B cell (primary cell): ENCODE measurements around the gene PCDHA1. TPM values are rescaled to one million over a fixed set of nuclear protein-coding genes. Genes with fewer than 3 reads are reported as not detected.

Experiments
- ATAC-seq: fragments of 200-7000 bp; cut with Tn5 transposase; one replicate; pipeline ENCODE4 v1.10.0; 2021; ENCODE audit warnings: low read depth, mild to moderate bottlenecking, moderate number of reproducible peaks, moderate library complexity
- CTCF ChIA-PET: fragments of 350-600 bp; sonication (Branson Sonifier 250); formaldehyde crosslinking; loops from one replicate; lab custom pipeline; 2021; ENCODE audit warnings: antibody characterized with exemption, inconsistent platforms; lab: Charles Lee
- POLR2A ChIA-PET: fragments of 350-600 bp; sonication (Branson Sonifier 250); formaldehyde crosslinking; loops from one replicate; lab custom pipeline; 2021; ENCODE audit warnings: antibody characterized with exemption; lab: Charles Lee
- DNase-seq: peaks from one replicate; pipeline ENCODE4 v3.0.0; 2013
- H2AFZ ChIP-seq: 2 replicates; pipeline ENCODE4 v1.6.1; 2012; ENCODE audit warnings: mild to moderate bottlenecking, low read depth, low read length; ENCODE audit not compliant: insufficient read depth, poor library complexity, severe bottlenecking
- H3K27ac ChIP-seq, 2 donors: 1 replicate in 1 of 2; 2 replicates in 1 of 2; pipeline ENCODE4 v1.5.1; 2012 to 2013; ENCODE audit warnings: low read length in 2 of 2, mild to moderate bottlenecking in 2 of 2, moderate library complexity in 1 of 2
- H3K27me3 ChIP-seq, 4 experiments: fragments of 200-600 bp in 1 of 4; sonication (generic) in 1 of 4; replicated peaks in 1 of 4; 1 replicate in 2 of 4; 2 replicates in 2 of 4; pipeline versions ENCODE4 v1.6.1 to v1.7.0; 2013 to 2016; ENCODE audit warnings: low read length in 3 of 4, mild to moderate bottlenecking in 2 of 4, mixed read lengths in 1 of 4, moderate library complexity in 1 of 4; ENCODE audit not compliant: insufficient read depth in 4 of 4, control insufficient read depth in 3 of 4; ENCODE audit errors: control extremely low read depth in 1 of 4
- H3K36me3 ChIP-seq, 2 experiments: replicated peaks in 1 of 2; 1 replicate in 1 of 2; 2 replicates in 1 of 2; pipeline versions ENCODE4 v1.6.1 to v1.7.1; 2013; ENCODE audit warnings: low read length in 1 of 2; ENCODE audit not compliant: insufficient read depth in 2 of 2, control insufficient read depth in 1 of 2; ENCODE audit errors: control extremely low read depth in 1 of 2, extremely low read depth in 1 of 2
- H3K4me1 ChIP-seq, 2 donors: fragments of 200-600 bp in 1 of 2; sonication (generic) in 1 of 2; 1 replicate in 1 of 2; 2 replicates in 1 of 2; pipeline versions ENCODE4 v1.5.1 to v1.6.1; 2013 to 2017; ENCODE audit warnings: low read length in 2 of 2; ENCODE audit not compliant: control insufficient read depth in 2 of 2, insufficient read depth in 2 of 2
- H3K4me2 ChIP-seq: replicated peaks from 2 replicates; pipeline ENCODE3; 2012; ENCODE audit warnings: mild to moderate bottlenecking, low read depth, low read length; ENCODE audit not compliant: poor library complexity, severe bottlenecking
- H3K4me3 ChIP-seq, 5 experiments: fragments of 200-600 bp in 1 of 5; sonication (generic) in 1 of 5; 1 replicate in 3 of 5; 2 replicates in 2 of 5; pipeline versions ENCODE4 v1.5.1 to v1.7.0; 2011 to 2016; ENCODE audit warnings: low read length in 4 of 5, mild to moderate bottlenecking in 4 of 5, low read depth in 2 of 5, control low read depth in 1 of 5, moderate library complexity in 1 of 5; ENCODE audit not compliant: insufficient read depth in 1 of 5; ENCODE audit errors: control extremely low read depth in 1 of 5, extremely low read depth in 1 of 5
- H3K79me2 ChIP-seq: fragments of 200-600 bp; sonication (generic); one replicate; pipeline ENCODE4 v1.6.0; 2016; ENCODE audit warnings: low read length; ENCODE audit not compliant: control insufficient read depth, insufficient read depth
- H3K9ac ChIP-seq: fragments of 200-600 bp; sonication (generic); 2 replicates; pipeline ENCODE4 v1.6.1; 2017; ENCODE audit warnings: mild to moderate bottlenecking, low read length, moderate library complexity
- H3K9me3 ChIP-seq, 3 donors: one replicate each; pipeline versions ENCODE4 v1.6.1 to v1.7.1; 2013; ENCODE audit warnings: low read length in 2 of 3; ENCODE audit not compliant: control insufficient read depth in 2 of 3, insufficient read depth in 1 of 3; ENCODE audit errors: control extremely low read depth in 1 of 3
- H4K20me1 ChIP-seq: 2 replicates; pipeline ENCODE4 v1.6.0; 2012; ENCODE audit warnings: mild to moderate bottlenecking, low read length; ENCODE audit not compliant: insufficient read depth, control insufficient read depth, poor library complexity, severe bottlenecking
- H3K27ac Mint-ChIP-seq: one replicate; pipeline ENCODE4 v1.8.0; 2021; ENCODE audit warnings: mixed read lengths
- H3K27me3 Mint-ChIP-seq: one replicate; pipeline ENCODE4 v1.8.0; 2021; ENCODE audit warnings: mixed read lengths
- H3K4me1 Mint-ChIP-seq: one replicate; pipeline ENCODE4 v1.8.0; 2021; ENCODE audit warnings: mixed read lengths
- H3K4me3 Mint-ChIP-seq: one replicate; pipeline ENCODE4 v1.8.0; 2021; ENCODE audit warnings: mixed read lengths
- H3K9me3 Mint-ChIP-seq: one replicate; pipeline ENCODE4 v1.8.0; 2022; ENCODE audit warnings: mixed read lengths; ENCODE audit not compliant: insufficient read depth
- CTCF ChIP-seq: fragments of 200-600 bp; IDR thresholded peaks from one replicate; pipeline ENCODE4 v1.8.0; 2022; ENCODE audit warnings: antibody characterized with exemption, mild to moderate bottlenecking
- EZH2 ChIP-seq: IDR thresholded peaks from 2 replicates; pipeline ENCODE4 v1.6.1; 2012; ENCODE audit warnings: borderline replicate concordance, low read depth, mild to moderate bottlenecking, moderate library complexity, low read length; ENCODE audit not compliant: insufficient read depth, poor library complexity, severe bottlenecking
- WGBS: methylation state at CpG from one replicate; pipeline ENCODE4 v1.1.5; 2013; ENCODE audit warnings: missing lambda C conversion rate; ENCODE audit not compliant: insufficient coverage; 5-methylcytosine and 5-hydroxymethylcytosine counted together
- intact Hi-C: fragments of 100-400 bp; cut with micrococcal nuclease; formaldehyde crosslinking; loops from one replicate; pipeline ENCODE4 v1.10.0; 2022
- polyA plus RNA-seq: library from polyadenylated mRNA; depleted of rRNA; stranded (reverse); fragments of >200 nt; gene quantifications from 2 replicates; pipeline ENCODE4 v1.2.3, GENCODE V29; 2012
- small RNA-seq: library from RNA; depleted of rRNA; stranded (forward); fragments of <200 nt; gene quantifications from one replicate; pipeline ENCODE3, GENCODE V24; 2012; ENCODE audit warnings: low replicate concordance, low read depth; ENCODE audit not compliant: insufficient read length
- total RNA-seq, 2 donors: library from RNA; stranded (reverse); fragments of 120-200 nt in 1 of 2; gene quantifications; 1 replicate in 1 of 2; 2 replicates in 1 of 2; pipeline versions ENCODE4 v1.2.3 to v1.2.4, GENCODE V29; 2013 to 2022

PCDHA1 gene
- total and polyA plus RNA-seq, 2 donors (not counting 1 experiment from before 2014, with no cell fraction given): not detected

GRCh38 chr5:141051521-141051866 is 265.6 kb downstream of the PCDHA1 start:
- POLR2A ChIA-PET: no interaction called here
- H3K9ac ChIP-seq: no peak overlapping the region
- H3K27ac ChIP-seq: no peak overlapping the region
- TF ChIP-seq CTCF (no peak), EZH2 (no peak)
- no peaks in the 10 kb centered on the region for H4K20me1 ChIP-seq
- 26% methylated on average over 19 of the region's 19 CpGs for WGBS
- peak overlapping the region; percentile 46 for H2AFZ ChIP-seq
- H3K36me3 ChIP-seq: no peaks in the 10 kb centered on the region
- H3K27me3 Mint-ChIP-seq: peaks cover 35% of the 10 kb centered on the region
- no peak overlapping the region for H3K4me2 ChIP-seq
- peaks cover 0 to 6% (median 2%) of the 10 kb centered on the region in 4 experiments for H3K27me3 ChIP-seq
- no peaks in the 10 kb centered on the region for H3K79me2 ChIP-seq
- peaks cover 10% of the 10 kb centered on the region for H3K9me3 Mint-ChIP-seq
- CTCF ChIA-PET: no interaction called here
- H3K4me1 Mint-ChIP-seq: peaks cover 3% of the 10 kb centered on the region
- intact Hi-C loops: no loop called here
- H3K27ac Mint-ChIP-seq: no peak overlapping the region
- DNase-seq (no peak), ATAC-seq (no peak)
- H3K9me3 ChIP-seq: peaks cover 0 to 21% (median 6%) of the 10 kb centered on the region in 3 donors
- H3K4me3 Mint-ChIP-seq: peak overlapping the region; percentile 44
- no peak overlapping the region for H3K4me3 ChIP-seq
- peaks cover 0 to 3% of the 10 kb centered on the region in 2 donors for H3K4me1 ChIP-seq

Small RNA genes lying within 50 kb of the gene (small RNA-seq; reads per million reads assigned to genes)
- not detected for gene AC010223.1

Other genes starting within 250 kb of the PCDHA1 start
- gene EIF4EBP3, start 238.5 kb upstream of the PCDHA1 start, total RNA-seq: 8.8 and 15.0 TPM in 2 replicates
- 13.8 and 18.2 TPM in 2 replicates for gene EIF4EBP3, start 238.5 kb upstream of the PCDHA1 start, polyA plus RNA-seq
- 25.6 and 27.1 TPM in 2 replicates for gene SRA1, start 228.7 kb upstream of the PCDHA1 start, total RNA-seq
- 23.2 and 34.4 TPM in 2 replicates for gene SRA1, start 228.7 kb upstream of the PCDHA1 start, polyA plus RNA-seq
- 73.9 and 79.7 TPM in 2 replicates for gene APBB3, start 221.5 kb upstream of the PCDHA1 start, total RNA-seq
- 126 and 156 TPM in 2 replicates for gene APBB3, start 221.5 kb upstream of the PCDHA1 start, polyA plus RNA-seq
- 44.0 and 48.6 TPM in 2 replicates for gene SLC35A4, start 221.3 kb upstream of the PCDHA1 start, total RNA-seq
- gene SLC35A4, start 221.3 kb upstream of the PCDHA1 start, polyA plus RNA-seq: 32.6 and 57.8 TPM in 2 replicates
- 0.97 and 1.8 TPM in 2 replicates for gene CD14, start 153.0 kb upstream of the PCDHA1 start, total RNA-seq
- gene CD14, start 153.0 kb upstream of the PCDHA1 start, polyA plus RNA-seq: 4.3 and 11.4 TPM in 2 replicates
- 33.3 and 36.2 TPM in 2 replicates for gene TMCO6, start 146.7 kb upstream of the PCDHA1 start, total RNA-seq
- 70.4 and 78.3 TPM in 2 replicates for gene TMCO6, start 146.7 kb upstream of the PCDHA1 start, polyA plus RNA-seq
- 40.7 and 41.9 TPM in 2 replicates for gene NDUFA2, start 138.5 kb upstream of the PCDHA1 start, total RNA-seq
- gene NDUFA2, start 138.5 kb upstream of the PCDHA1 start, polyA plus RNA-seq: 45.3 and 65.9 TPM in 2 replicates
- gene IK, start 138.3 kb upstream of the PCDHA1 start, total RNA-seq: 108 and 110 TPM in 2 replicates
- 54.0 and 91.0 TPM in 2 replicates for gene IK, start 138.3 kb upstream of the PCDHA1 start, polyA plus RNA-seq
- gene WDR55, start 121.2 kb upstream of the PCDHA1 start, total RNA-seq: 44.7 and 46.2 TPM in 2 replicates
- 43.4 and 55.9 TPM in 2 replicates for gene WDR55, start 121.2 kb upstream of the PCDHA1 start, polyA plus RNA-seq
- 2.5 and 3.0 TPM in 2 replicates for gene DND1, start 112.6 kb upstream of the PCDHA1 start, total RNA-seq
- 3.6 and 4.3 TPM in 2 replicates for gene DND1, start 112.6 kb upstream of the PCDHA1 start, polyA plus RNA-seq
- gene HARS1, start 94.8 kb upstream of the PCDHA1 start, total RNA-seq: 60.5 and 65.6 TPM in 2 replicates
- 32.6 and 46.1 TPM in 2 replicates for gene HARS1, start 94.8 kb upstream of the PCDHA1 start, polyA plus RNA-seq
- gene HARS2, start 94.7 kb upstream of the PCDHA1 start, total RNA-seq: 65.1 and 68.0 TPM in 2 replicates
- gene HARS2, start 94.7 kb upstream of the PCDHA1 start, polyA plus RNA-seq: 27.3 and 38.0 TPM in 2 replicates
- 55.7 and 55.8 TPM in 2 replicates for gene ZMAT2, start 85.7 kb upstream of the PCDHA1 start, total RNA-seq
- gene ZMAT2, start 85.7 kb upstream of the PCDHA1 start, polyA plus RNA-seq: 11.2 and 18.3 TPM in 2 replicates
- not detected in 2 replicates for gene PCDHA2, start 8.7 kb downstream of the PCDHA1 start, total RNA-seq
- gene PCDHA2, start 8.7 kb downstream of the PCDHA1 start, polyA plus RNA-seq: not detected in 2 replicates
- not detected in 2 replicates for gene PCDHA3, start 14.9 kb downstream of the PCDHA1 start, total RNA-seq
- not detected in 2 replicates for gene PCDHA3, start 14.9 kb downstream of the PCDHA1 start, polyA plus RNA-seq
- not detected in 2 replicates for gene PCDHA4, start 20.9 kb downstream of the PCDHA1 start, total RNA-seq
- not detected in 2 replicates for gene PCDHA4, start 20.9 kb downstream of the PCDHA1 start, polyA plus RNA-seq
- not detected in 2 replicates for gene PCDHA5, start 35.5 kb downstream of the PCDHA1 start, total RNA-seq
- not detected in 2 replicates for gene PCDHA5, start 35.5 kb downstream of the PCDHA1 start, polyA plus RNA-seq
- gene PCDHA6, start 41.8 kb downstream of the PCDHA1 start, total RNA-seq: not detected in 2 replicates
- not detected in 2 replicates for gene PCDHA6, start 41.8 kb downstream of the PCDHA1 start, polyA plus RNA-seq
- gene PCDHA7, start 48.1 kb downstream of the PCDHA1 start, total RNA-seq: not detected in 2 replicates
- 0.03 TPM in 1 of 2 replicates, not detected in the other for gene PCDHA7, start 48.1 kb downstream of the PCDHA1 start, polyA plus RNA-seq
- not detected in 2 replicates for gene PCDHA8, start 55.0 kb downstream of the PCDHA1 start, total RNA-seq
- not detected in 2 replicates for gene PCDHA8, start 55.0 kb downstream of the PCDHA1 start, polyA plus RNA-seq
- gene PCDHA9, start 62.2 kb downstream of the PCDHA1 start, total RNA-seq: not detected in 2 replicates
- not detected in 2 replicates for gene PCDHA9, start 62.2 kb downstream of the PCDHA1 start, polyA plus RNA-seq
- gene PCDHA10, start 69.8 kb downstream of the PCDHA1 start, total RNA-seq: not detected in 2 replicates
- not detected in 2 replicates for gene PCDHA10, start 69.8 kb downstream of the PCDHA1 start, polyA plus RNA-seq
- not detected in 2 replicates for gene PCDHA11, start 82.8 kb downstream of the PCDHA1 start, total RNA-seq
- gene PCDHA11, start 82.8 kb downstream of the PCDHA1 start, polyA plus RNA-seq: not detected in 2 replicates
- gene PCDHA12, start 89.2 kb downstream of the PCDHA1 start, total RNA-seq: not detected in 2 replicates
- not detected in 2 replicates for gene PCDHA12, start 89.2 kb downstream of the PCDHA1 start, polyA plus RNA-seq
- not detected in 2 replicates for gene PCDHA13, start 96.0 kb downstream of the PCDHA1 start, total RNA-seq
- gene PCDHA13, start 96.0 kb downstream of the PCDHA1 start, polyA plus RNA-seq: not detected in 2 replicates
- not detected in 2 replicates for gene PCDHAC1, start 140.2 kb downstream of the PCDHA1 start, total RNA-seq
- not detected in 2 replicates for gene PCDHAC1, start 140.2 kb downstream of the PCDHA1 start, polyA plus RNA-seq
- gene PCDHAC2, start 180.3 kb downstream of the PCDHA1 start, total RNA-seq: not detected in 2 replicates
- not detected in 2 replicates for gene PCDHAC2, start 180.3 kb downstream of the PCDHA1 start, polyA plus RNA-seq